H1 (cell line): ENCODE measurements around the gene ZBTB24. TPM values are rescaled to one million over a fixed set of nuclear protein-coding genes. Genes with fewer than 3 reads are reported as not detected.

Experiments used
- CTCF ChIA-PET: fragments of 300-600 bp; sonication (Branson Sonifier 250); formaldehyde crosslinking; loops from one replicate; lab custom pipeline; 2021; ENCODE audit not compliant: partially characterized antibody; lab: Charles Lee
- POLR2A ChIA-PET: fragments of 300-600 bp; sonication (Branson Sonifier 250); formaldehyde crosslinking; loops from one replicate; lab custom pipeline; 2021; ENCODE audit warnings: inconsistent platforms; ENCODE audit not compliant: partially characterized antibody; lab: Charles Lee
- DNase-seq, 2 experiments: peaks; one replicate each; pipeline versions ENCODE4 v3.0.0 to v3.0.0-alpha.2; 2010 to 2022; ENCODE audit warnings: low spot score in 2 of 2, low read depth in 1 of 2, mixed read lengths in 1 of 2
- FAIRE-seq: peaks from 2 replicates; lab custom pipeline; 2011; peaks lifted over from hg19 to GRCh38; lab: Jason Lieb, UNC
- H2AFZ ChIP-seq: 2 replicates; pipeline ENCODE4 v1.8.1; 2012; ENCODE audit warnings: low read length, inconsistent platforms
- H2AK5ac ChIP-seq: 2 replicates; pipeline ENCODE4 v1.6.1; 2013; ENCODE audit warnings: low read depth, low read length
- H2BK120ac ChIP-seq: replicated peaks from 2 replicates; pipeline ENCODE3; 2013; ENCODE audit warnings: low read depth, low read length, inconsistent platforms
- H2BK12ac ChIP-seq: 2 replicates; pipeline ENCODE4 v1.6.1; 2013; ENCODE audit warnings: low read depth, low read length
- H2BK15ac ChIP-seq: 2 replicates; pipeline ENCODE4 v1.6.1; 2013; ENCODE audit warnings: low read length
- H2BK20ac ChIP-seq: 2 replicates; pipeline ENCODE4 v1.6.1; 2013; ENCODE audit warnings: low read length
- H2BK5ac ChIP-seq: 2 replicates; pipeline ENCODE4 v1.6.1; 2013; ENCODE audit warnings: low read depth, low read length
- H3K14ac ChIP-seq: 2 replicates; pipeline ENCODE4 v1.6.1; 2013; ENCODE audit warnings: inconsistent platforms; ENCODE audit not compliant: insufficient read length
- H3K18ac ChIP-seq: 2 replicates; pipeline ENCODE4 v1.6.1; 2013; ENCODE audit warnings: low read length; ENCODE audit errors: extremely low read depth
- H3K23ac ChIP-seq: 2 replicates; pipeline ENCODE4 v1.6.1; 2013; ENCODE audit warnings: inconsistent platforms; ENCODE audit not compliant: insufficient read length
- H3K23me2 ChIP-seq: 2 replicates; pipeline ENCODE4 v1.6.1; 2013; ENCODE audit warnings: low read depth, low read length
- H3K27ac ChIP-seq: 2 replicates; pipeline ENCODE4 v1.6.1; 2011; ENCODE audit warnings: low read depth, low read length, inconsistent platforms
- H3K27me3 ChIP-seq, 4 experiments: replicated peaks in 1 of 4; 1 replicate in 1 of 4; 2 replicates in 3 of 4; pipeline versions ENCODE4 v1.6.1 to v1.8.1; 2011 to 2013; ENCODE audit warnings: low read length in 3 of 4, mild to moderate bottlenecking in 3 of 4, inconsistent platforms in 2 of 4, mixed read lengths in 2 of 4, moderate library complexity in 1 of 4; ENCODE audit not compliant: control insufficient read depth in 3 of 4, insufficient read depth in 3 of 4; ENCODE audit errors: extremely low read depth in 1 of 4
- H3K36me3 ChIP-seq, 4 experiments: 2 replicates each; pipeline versions ENCODE4 v1.6.1 to v1.8.1; 2011 to 2013; ENCODE audit warnings: mild to moderate bottlenecking in 4 of 4, low read length in 3 of 4, moderate library complexity in 2 of 4, control low read depth in 1 of 4, inconsistent platforms in 1 of 4; ENCODE audit not compliant: insufficient read depth in 4 of 4, control insufficient read depth in 2 of 4
- H3K4ac ChIP-seq: replicated peaks from 2 replicates; pipeline ENCODE3; 2013; ENCODE audit warnings: low read length, low read depth, mixed read lengths, inconsistent platforms; ENCODE audit not compliant: insufficient read length
- H3K4me1 ChIP-seq, 4 experiments: replicated peaks in 1 of 4; 1 replicate in 1 of 4; 2 replicates in 3 of 4; pipeline versions ENCODE4 v1.6.1 to v1.8.1; 2011 to 2013; ENCODE audit warnings: low read length in 3 of 4, inconsistent platforms in 2 of 4, mixed read lengths in 1 of 4; ENCODE audit not compliant: insufficient read depth in 4 of 4, control insufficient read depth in 3 of 4
- H3K4me2 ChIP-seq, 2 experiments: 2 replicates each; pipeline versions ENCODE4 v1.6.1 to v1.8.1; 2011 to 2013; ENCODE audit warnings: low read depth in 2 of 2, low read length in 2 of 2, control low read depth in 1 of 2, inconsistent platforms in 1 of 2, mild to moderate bottlenecking in 1 of 2; ENCODE audit not compliant: insufficient read depth in 1 of 2
- H3K4me3 ChIP-seq, 4 experiments: fragments of 200-600, 300-600 bp in 1 of 4; sonication (generic), shearing (Covaris generic), sonication (Bioruptor Twin) in 1 of 4; 2 replicates each; pipeline versions ENCODE4 v1.5.1 to v1.8.1; 2011 to 2016; ENCODE audit warnings: low read length in 4 of 4, low read depth in 3 of 4, control low read depth in 2 of 4, inconsistent platforms in 2 of 4, mild to moderate bottlenecking in 2 of 4, mixed read lengths in 1 of 4, moderate library complexity in 1 of 4; ENCODE audit not compliant: insufficient read depth in 2 of 4; ENCODE audit errors: extremely low read depth in 1 of 4
- H3K56ac ChIP-seq: replicated peaks from 2 replicates; pipeline ENCODE3; 2013; ENCODE audit warnings: low read depth, mild to moderate bottlenecking, mixed read lengths, low read length, inconsistent platforms; ENCODE audit not compliant: insufficient read length
- H3K79me1 ChIP-seq: 2 replicates; pipeline ENCODE4 v1.6.1; 2013; ENCODE audit warnings: low read depth, low read length, control low read depth
- H3K79me2 ChIP-seq, 2 experiments: 2 replicates each; pipeline versions ENCODE4 v1.6.1 to v1.8.1; 2012 to 2013; ENCODE audit warnings: low read length in 2 of 2, mild to moderate bottlenecking in 2 of 2, inconsistent platforms in 1 of 2; ENCODE audit not compliant: insufficient read depth in 2 of 2, control insufficient read depth in 1 of 2
- H3K9ac ChIP-seq, 4 experiments: replicated peaks in 1 of 4; 1 replicate in 1 of 4; 2 replicates in 3 of 4; pipeline versions ENCODE4 v1.6.1 to v1.8.1; 2011 to 2013; ENCODE audit warnings: low read depth in 3 of 4, low read length in 3 of 4, control low read depth in 2 of 4, mild to moderate bottlenecking in 2 of 4, moderate library complexity in 2 of 4, inconsistent platforms in 1 of 4; ENCODE audit errors: extremely low read depth in 1 of 4
- H3K9me3 ChIP-seq, 2 experiments: 2 replicates each; pipeline versions ENCODE4 v1.6.1 to v1.8.1; 2012 to 2013; ENCODE audit warnings: mild to moderate bottlenecking in 2 of 2, moderate library complexity in 2 of 2, control low read depth in 1 of 2, inconsistent platforms in 1 of 2, low read depth in 1 of 2, low read length in 1 of 2, mixed read lengths in 1 of 2; ENCODE audit not compliant: insufficient read depth in 2 of 2
- H4K20me1 ChIP-seq, 2 experiments: replicated peaks in 1 of 2; 2 replicates each; pipeline versions ENCODE3 to v1.8.1; 2011 to 2013; ENCODE audit warnings: inconsistent platforms in 2 of 2, low read length in 2 of 2, mild to moderate bottlenecking in 1 of 2; ENCODE audit not compliant: insufficient read depth in 2 of 2, control insufficient read depth in 1 of 2
- H4K5ac ChIP-seq: 2 replicates; pipeline ENCODE4 v1.6.1; 2013; ENCODE audit warnings: low read length, low read depth, mixed read lengths, inconsistent platforms; ENCODE audit not compliant: insufficient read length
- H4K8ac ChIP-seq: 2 replicates; pipeline ENCODE4 v1.8.0; 2013; ENCODE audit warnings: mild to moderate bottlenecking, moderate library complexity, low read length, inconsistent platforms; ENCODE audit not compliant: insufficient read depth; ENCODE audit errors: extremely low read depth
- H4K91ac ChIP-seq: replicated peaks from 2 replicates; pipeline ENCODE3; 2013; ENCODE audit warnings: low read length, mixed read lengths, inconsistent platforms; ENCODE audit not compliant: insufficient read length
- BACH1 ChIP-seq: IDR thresholded peaks from 2 replicates; pipeline ENCODE4 v1.6.1; 2012; ENCODE audit warnings: low read length, improper control_type of control experiment
- BCL11A ChIP-seq, 2 experiments: IDR thresholded peaks; one replicate each; pipeline ENCODE4 v1.6.1; 2011; ENCODE audit warnings: low read depth in 2 of 2, low read length in 2 of 2, mild to moderate bottlenecking in 2 of 2
- CREB1 ChIP-seq: IDR thresholded peaks from 2 replicates; pipeline ENCODE4 v1.6.1; 2012; ENCODE audit warnings: inconsistent platforms
- EGR1 ChIP-seq: IDR thresholded peaks from 2 replicates; pipeline ENCODE4 v1.6.1; 2011; ENCODE audit warnings: low read depth, low read length, borderline replicate concordance
- FOSL1 ChIP-seq: IDR thresholded peaks from 2 replicates; pipeline ENCODE4 v1.6.1; 2011; ENCODE audit warnings: mild to moderate bottlenecking, low read depth, low read length, moderate library complexity; ENCODE audit not compliant: insufficient read depth
- HDAC6 ChIP-seq: IDR thresholded peaks from one replicate; pipeline ENCODE4 v1.7.1; 2012; ENCODE audit warnings: low read depth, mild to moderate bottlenecking, inconsistent platforms, low read length, moderate library complexity
- KDM1A ChIP-seq: fragments of 200-600, 300-600 bp; sonication (generic); IDR thresholded peaks from 2 replicates; pipeline ENCODE4 v1.7.1; 2016; ENCODE audit warnings: mild to moderate bottlenecking, low read length, borderline replicate concordance
- KDM4A ChIP-seq: IDR thresholded peaks from one replicate; pipeline ENCODE4 v1.7.1; 2012; ENCODE audit warnings: low read depth, mild to moderate bottlenecking, moderate library complexity, low read length, inconsistent platforms; ENCODE audit not compliant: severe bottlenecking
- SAP30 ChIP-seq: fragments of 300-600 bp; sonication (generic); IDR thresholded peaks from 2 replicates; pipeline ENCODE4 v1.7.1; 2012; ENCODE audit warnings: low read length, moderate library complexity, mild to moderate bottlenecking, inconsistent platforms; ENCODE audit not compliant: insufficient read depth, insufficient replicate concordance
- TAF7 ChIP-seq: optimal IDR thresholded peaks from 2 replicates; pipeline ENCODE3; 2011; ENCODE audit warnings: low read depth, mild to moderate bottlenecking, inconsistent platforms, low read length, moderate library complexity, borderline replicate concordance
- TBP ChIP-seq: IDR thresholded peaks from 2 replicates; pipeline ENCODE4 v1.6.1; 2011; ENCODE audit warnings: low read depth, low read length, improper control_type of control experiment
- YY1 ChIP-seq: IDR thresholded peaks from 2 replicates; pipeline ENCODE4 v1.6.1; 2011; ENCODE audit warnings: low read depth, mild to moderate bottlenecking, low read length
- WGBS, 2 experiments: shearing (Covaris generic) in 1 of 2; methylation state at CpG; one replicate each; pipeline versions ENCODE4 v1.1.6 to v1.1.7; 2013 to 2015; ENCODE audit warnings: low lambda C conversion rate in 2 of 2, mixed read lengths in 2 of 2, inconsistent platforms in 1 of 2, low coverage in 1 of 2, missing lambda C conversion rate in 1 of 2; ENCODE audit not compliant: insufficient replicate concordance in 2 of 2, insufficient coverage in 1 of 2, insufficient read length in 1 of 2; ENCODE audit errors: extremely low coverage in 1 of 2, missing lambda C conversion rate in 1 of 2; 5-methylcytosine and 5-hydroxymethylcytosine counted together
- polyA plus RNA-seq, 7 experiments: library from polyadenylated mRNA; depleted of rRNA in 3 of 7; stranded (reverse) in 5 of 7; unstranded in 2 of 7; fragments of >200 nt in 5 of 7; fragments of 200-250 nt in 2 of 7; gene quantifications; 1 replicate in 5 of 7; 2 replicates in 1 of 7; 4 replicates in 1 of 7; pipeline versions ENCODE4 v1.2.1 to v1.2.3, GENCODE V29; 2011 to 2013; ENCODE audit warnings: missing spikeins in 2 of 7, mixed read lengths in 2 of 7
- total RNA-seq: library from RNA; stranded (reverse); fragmentation: NEBNext Ultra II Directional; extraction: Animal tissue kit (Norgen Biotek cat#: 25700); gene quantifications from 2 replicates; pipeline ENCODE4 v1.2.1, GENCODE V29; 2021
- TF ChIP-seq, protein P1 (sequence below): IDR thresholded peaks from 2 replicates; pipeline ENCODE4 v1.6.1; 2012; ENCODE audit warnings: low read length, inconsistent platforms

Gene ZBTB24
- total and polyA plus RNA-seq, 2 of the 8 experiments (the other 6 are each of a cell fraction or from before 2014, with no cell fraction given) = 7.5 to 21.0 TPM

DNA sequence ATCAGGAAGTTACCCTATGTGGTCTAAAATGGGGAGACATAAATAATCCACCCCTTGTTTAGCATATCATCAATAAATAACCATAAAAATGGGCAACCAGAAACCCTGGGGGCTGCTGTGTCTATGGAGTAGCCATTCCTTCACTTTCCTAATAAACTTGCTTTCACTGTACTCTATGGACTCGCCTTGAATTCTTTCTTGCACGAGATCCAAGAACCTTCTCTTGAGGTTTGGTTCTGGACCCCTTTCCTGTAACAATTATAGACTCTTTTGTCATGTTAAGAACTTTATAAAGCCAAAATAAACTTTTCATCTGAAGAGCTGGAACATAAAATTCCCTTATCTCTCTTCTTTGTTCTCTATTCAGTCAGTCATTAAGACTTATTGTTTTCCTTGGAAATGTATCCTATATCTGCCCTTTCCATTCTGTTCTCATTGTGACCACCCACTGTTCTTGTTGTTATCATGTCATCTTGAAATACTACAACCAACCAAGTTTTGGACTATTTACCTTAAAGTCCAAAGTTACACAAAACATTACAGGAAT lies 29.3 kb upstream of the ZBTB24 start:
- Histone ChIP-seq H4K20me1 (no peaks in the 10 kb centered on the region), H2AFZ (no peak overlapping the region)
- no peak for FAIRE-seq
- TF ChIP-seq EGR1 (no peak), HDAC6 (no peak), BACH1 (no peak), FOSL1 (no peak), KDM4A (no peak), BCL11A (IDR thresholded peaks at IDR 0.05; ENCODE audit: low read depth in 2 of 2, low read length in 2 of 2) (no peak), CREB1 (no peak), SAP30 (no peak), KDM1A (no peak), YY1 (no peak), TAF7 (no peak), TBP (no peak)
- TF ChIP-seq, protein P1, sequence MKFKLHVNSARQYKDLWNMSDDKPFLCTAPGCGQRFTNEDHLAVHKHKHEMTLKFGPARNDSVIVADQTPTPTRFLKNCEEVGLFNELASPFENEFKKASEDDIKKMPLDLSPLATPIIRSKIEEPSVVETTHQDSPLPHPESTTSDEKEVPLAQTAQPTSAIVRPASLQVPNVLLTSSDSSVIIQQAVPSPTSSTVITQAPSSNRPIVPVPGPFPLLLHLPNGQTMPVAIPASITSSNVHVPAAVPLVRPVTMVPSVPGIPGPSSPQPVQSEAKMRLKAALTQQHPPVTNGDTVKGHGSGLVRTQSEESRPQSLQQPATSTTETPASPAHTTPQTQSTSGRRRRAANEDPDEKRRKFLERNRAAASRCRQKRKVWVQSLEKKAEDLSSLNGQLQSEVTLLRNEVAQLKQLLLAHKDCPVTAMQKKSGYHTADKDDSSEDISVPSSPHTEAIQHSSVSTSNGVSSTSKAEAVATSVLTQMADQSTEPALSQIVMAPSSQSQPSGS = no peak

More for the DNA sequence above, 29.3 kb upstream of the ZBTB24 start:
- Histone ChIP-seq H3K79me1 (no peaks in the 10 kb centered on the region), H3K27ac (no peak overlapping the region), H3K36me3 (peaks cover 0 to 11% (median 4%) of the 10 kb centered on the region in 4 experiments; a peak in 3 of 8 replicates), H3K14ac (no peak overlapping the region), H2BK120ac (no peak overlapping the region), H3K9ac (no peak overlapping the region), H3K4ac (no peak overlapping the region), H3K56ac (no peak overlapping the region), H2BK12ac (no peak overlapping the region), H3K4me3 (no peak overlapping the region), H4K91ac (no peak overlapping the region), H3K4me1 (peaks cover 6 to 17% (median 12%) of the 10 kb centered on the region in 4 experiments), H4K8ac (no peak overlapping the region), H3K18ac (no peak overlapping the region; the same call in 1 of the 2 replicates), H4K5ac (no peak overlapping the region), H2BK15ac (no peak overlapping the region), H3K23ac (no peak overlapping the region), H3K23me2 (no peaks in the 10 kb centered on the region), H3K27me3 (no peaks in the 10 kb centered on the region), H3K79me2 (no peaks in the 10 kb centered on the region), H3K9me3 (peaks cover 22 to 28% of the 10 kb centered on the region in 2 experiments), H2BK5ac (no peak overlapping the region), H2AK5ac (no peak overlapping the region), H3K4me2 (no peak overlapping the region), H2BK20ac (no peak overlapping the region)
- DNase-seq = no peak
- CTCF ChIA-PET = no interaction called here
- POLR2A ChIA-PET = no interaction called here
- 94% methylated on average over 2 of the region's 2 CpGs; no CpG with 5 or more reads in 1 of the 2 experiments for WGBS, 2 experiments
